Neural cell (in vitro differentiated cells): Measurements from ENCODE around the gene CEP85L.

Experiments
- EP300 ChIP-seq: fragments of 450-650 bp; conservative IDR thresholded peaks from 2 replicates; pipeline ENCODE4 v1.6.1; 2014; ENCODE audit warnings: antibody characterized with exemption, mild to moderate bottlenecking, moderate library complexity; ENCODE audit not compliant: poor library complexity, severe bottlenecking
- EZH2 ChIP-seq: fragments of 200-600, 300-800 bp; shearing (Covaris generic), sonication (generic); IDR thresholded peaks from 2 replicates; pipeline ENCODE4 v1.6.1; 2014; ENCODE audit warnings: antibody characterized with exemption, low read length, borderline replicate concordance, mild to moderate bottlenecking; ENCODE audit not compliant: insufficient read depth, poor library complexity, severe bottlenecking
- POLR2AphosphoS5 ChIP-seq: IDR thresholded peaks from 2 replicates; pipeline ENCODE4 v1.6.1; 2012
- SMC3 ChIP-seq: fragments of 450-650 bp; conservative IDR thresholded peaks from 2 replicates; pipeline ENCODE4 v1.6.1; 2014; ENCODE audit warnings: antibody characterized with exemption, mild to moderate bottlenecking, moderate library complexity; ENCODE audit not compliant: poor library complexity
- TF ChIP-seq, protein P1 (sequence below): fragments of 450-650 bp; IDR thresholded peaks from 2 replicates; pipeline ENCODE4 v1.5.1; 2014; ENCODE audit warnings: antibody characterized with exemption, mild to moderate bottlenecking, moderate library complexity; ENCODE audit not compliant: poor library complexity, severe bottlenecking
- TF ChIP-seq, protein P2 (sequence below): IDR thresholded peaks from 2 replicates; pipeline ENCODE4 v1.6.1; 2012; ENCODE audit warnings: borderline replicate concordance

DNA sequence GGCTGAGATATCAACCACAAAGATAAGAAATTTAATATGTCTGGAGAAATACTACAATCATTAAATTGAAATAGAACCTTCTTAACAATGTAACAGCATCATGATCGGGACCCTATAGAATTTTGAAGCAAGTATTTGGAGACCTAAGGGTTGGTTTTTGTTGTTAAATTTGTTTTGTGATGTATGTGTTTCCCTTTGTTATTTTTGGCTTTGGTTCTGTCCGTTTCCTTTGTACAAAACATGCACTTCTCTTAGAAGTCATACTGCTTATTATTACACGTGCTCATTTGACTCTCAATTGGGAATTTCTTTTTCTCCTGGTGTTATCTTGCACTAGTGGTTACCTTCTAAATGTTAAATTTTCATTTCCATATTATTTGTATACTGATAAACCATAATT lies 107.3 kb downstream of the CEP85L start:
- TF ChIP-seq POLR2AphosphoS5 (no peak), EZH2 (no peak), EP300 (no peak), SMC3 (no peak)
- TF ChIP-seq, protein P1, sequence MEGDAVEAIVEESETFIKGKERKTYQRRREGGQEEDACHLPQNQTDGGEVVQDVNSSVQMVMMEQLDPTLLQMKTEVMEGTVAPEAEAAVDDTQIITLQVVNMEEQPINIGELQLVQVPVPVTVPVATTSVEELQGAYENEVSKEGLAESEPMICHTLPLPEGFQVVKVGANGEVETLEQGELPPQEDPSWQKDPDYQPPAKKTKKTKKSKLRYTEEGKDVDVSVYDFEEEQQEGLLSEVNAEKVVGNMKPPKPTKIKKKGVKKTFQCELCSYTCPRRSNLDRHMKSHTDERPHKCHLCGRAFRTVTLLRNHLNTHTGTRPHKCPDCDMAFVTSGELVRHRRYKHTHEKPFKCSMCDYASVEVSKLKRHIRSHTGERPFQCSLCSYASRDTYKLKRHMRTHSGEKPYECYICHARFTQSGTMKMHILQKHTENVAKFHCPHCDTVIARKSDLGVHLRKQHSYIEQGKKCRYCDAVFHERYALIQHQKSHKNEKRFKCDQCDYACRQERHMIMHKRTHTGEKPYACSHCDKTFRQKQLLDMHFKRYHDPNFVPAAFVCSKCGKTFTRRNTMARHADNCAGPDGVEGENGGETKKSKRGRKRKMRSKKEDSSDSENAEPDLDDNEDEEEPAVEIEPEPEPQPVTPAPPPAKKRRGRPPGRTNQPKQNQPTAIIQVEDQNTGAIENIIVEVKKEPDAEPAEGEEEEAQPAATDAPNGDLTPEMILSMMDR, result no peak
- TF ChIP-seq, protein P2, sequence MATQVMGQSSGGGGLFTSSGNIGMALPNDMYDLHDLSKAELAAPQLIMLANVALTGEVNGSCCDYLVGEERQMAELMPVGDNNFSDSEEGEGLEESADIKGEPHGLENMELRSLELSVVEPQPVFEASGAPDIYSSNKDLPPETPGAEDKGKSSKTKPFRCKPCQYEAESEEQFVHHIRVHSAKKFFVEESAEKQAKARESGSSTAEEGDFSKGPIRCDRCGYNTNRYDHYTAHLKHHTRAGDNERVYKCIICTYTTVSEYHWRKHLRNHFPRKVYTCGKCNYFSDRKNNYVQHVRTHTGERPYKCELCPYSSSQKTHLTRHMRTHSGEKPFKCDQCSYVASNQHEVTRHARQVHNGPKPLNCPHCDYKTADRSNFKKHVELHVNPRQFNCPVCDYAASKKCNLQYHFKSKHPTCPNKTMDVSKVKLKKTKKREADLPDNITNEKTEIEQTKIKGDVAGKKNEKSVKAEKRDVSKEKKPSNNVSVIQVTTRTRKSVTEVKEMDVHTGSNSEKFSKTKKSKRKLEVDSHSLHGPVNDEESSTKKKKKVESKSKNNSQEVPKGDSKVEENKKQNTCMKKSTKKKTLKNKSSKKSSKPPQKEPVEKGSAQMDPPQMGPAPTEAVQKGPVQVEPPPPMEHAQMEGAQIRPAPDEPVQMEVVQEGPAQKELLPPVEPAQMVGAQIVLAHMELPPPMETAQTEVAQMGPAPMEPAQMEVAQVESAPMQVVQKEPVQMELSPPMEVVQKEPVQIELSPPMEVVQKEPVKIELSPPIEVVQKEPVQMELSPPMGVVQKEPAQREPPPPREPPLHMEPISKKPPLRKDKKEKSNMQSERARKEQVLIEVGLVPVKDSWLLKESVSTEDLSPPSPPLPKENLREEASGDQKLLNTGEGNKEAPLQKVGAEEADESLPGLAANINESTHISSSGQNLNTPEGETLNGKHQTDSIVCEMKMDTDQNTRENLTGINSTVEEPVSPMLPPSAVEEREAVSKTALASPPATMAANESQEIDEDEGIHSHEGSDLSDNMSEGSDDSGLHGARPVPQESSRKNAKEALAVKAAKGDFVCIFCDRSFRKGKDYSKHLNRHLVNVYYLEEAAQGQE, result no peak
